Stimulated activated CD8-positive, alpha-beta memory T cell treated with anti-CD3 and anti-CD28 coated beads, Interleukin-12 subunit alpha, Interleukin-12 subunit beta, amount 100 ng/mL, for 1 hour (primary cell): Measurements from ENCODE around the gene TKFC.
"Not testable (repeated sequence)": the region's sequence is repeated elsewhere in the genome, so short reads cannot be mapped to it uniquely, and the experiment has no call there.

Source experiments
- DNase-seq: peaks from one replicate; pipeline ENCODE4 v3.0.0-alpha.2; 2020; ENCODE audit warnings: low read depth

TKFC gene

DNA sequence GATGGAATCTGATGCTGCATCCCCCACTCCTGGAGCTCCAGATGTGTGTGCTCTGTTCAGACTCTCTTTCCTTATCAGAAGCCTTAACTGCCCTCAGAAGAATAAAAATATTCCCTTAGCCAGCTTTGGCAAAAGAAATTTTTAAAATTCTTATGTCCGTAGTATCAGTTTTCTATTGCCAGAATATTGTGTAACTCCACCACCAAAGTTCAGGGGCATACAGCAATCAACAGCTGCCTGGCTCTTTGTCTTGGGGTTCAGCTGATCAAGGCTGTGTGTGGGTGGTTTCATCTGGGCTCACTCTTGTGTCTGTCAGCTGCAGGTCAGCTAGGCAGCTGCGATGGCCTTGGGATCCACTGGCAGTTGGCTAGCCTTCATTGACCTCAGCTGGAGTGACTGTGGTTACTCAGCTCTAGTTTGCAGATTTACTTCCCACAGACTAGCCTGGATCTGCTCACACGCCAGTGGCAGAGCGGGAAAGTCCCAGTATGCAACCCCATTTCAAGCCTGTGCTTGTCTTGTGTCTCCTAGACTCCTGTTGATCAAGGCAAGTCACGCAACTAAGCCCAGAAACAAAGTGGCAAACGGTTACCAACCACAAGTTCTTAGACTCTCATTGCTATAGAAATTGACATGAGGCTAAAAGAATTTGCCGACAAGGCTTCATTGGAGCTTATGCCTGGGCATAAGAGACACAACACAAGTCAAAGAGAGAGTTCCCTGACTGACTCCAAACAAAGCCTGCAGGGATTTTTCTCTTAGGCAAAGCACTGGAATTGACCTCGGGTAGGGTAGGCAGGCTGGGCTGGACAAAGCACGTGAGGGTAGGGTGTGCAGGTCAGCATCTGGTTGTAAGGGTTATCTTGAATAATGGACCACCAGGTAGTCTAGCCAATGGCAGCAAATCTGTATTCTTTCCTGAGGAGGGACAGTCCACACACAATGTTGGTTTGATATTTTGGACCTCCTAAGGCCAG is 36.6 kb downstream of the TKFC start:
- DNase-seq, result no peak

- DNase-seq, result no peak
Observed at GRCh38 chr11:61370349-61371005, 37.4 kb downstream of the TKFC start.

- DNase-seq, result no peak
Observed at GRCh38 chr11:61372659-61373420, 39.8 kb downstream of the TKFC start.

- no peak for DNase-seq
Observed at GRCh38 chr11:61375761-61376108, 42.7 kb downstream of the TKFC start.

- DNase-seq, result no peak
Observed at GRCh38 chr11:61377461-61378160, 44.6 kb downstream of the TKFC start.

DNA sequence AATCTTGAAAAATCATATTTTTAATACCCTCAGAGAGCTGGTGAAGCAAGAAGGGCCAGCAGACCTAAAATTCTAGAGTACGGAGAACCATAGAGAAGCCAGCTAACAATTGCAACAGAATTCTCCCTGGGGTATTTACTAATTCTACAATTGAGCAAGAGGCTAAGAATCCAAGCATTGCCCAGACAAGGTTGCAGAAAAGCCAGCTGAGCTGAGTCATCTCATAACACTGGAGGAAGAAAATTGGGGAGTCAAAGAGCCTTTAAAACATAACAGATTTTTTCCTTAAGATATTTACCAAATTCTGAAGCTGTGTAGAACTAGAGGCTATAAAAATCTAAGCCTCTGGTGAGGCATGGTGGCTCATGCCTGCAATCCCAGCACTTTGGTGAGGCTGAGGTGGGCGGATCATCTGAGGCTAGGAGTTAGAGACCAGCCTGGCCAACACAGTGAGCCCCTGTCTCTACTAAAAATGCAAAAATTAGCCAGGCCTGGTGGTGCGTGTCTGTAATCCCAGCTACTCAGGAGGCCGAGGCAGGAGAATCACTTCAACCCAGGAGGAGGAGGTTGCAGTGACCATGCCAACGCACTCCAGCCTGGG is 45.8 kb downstream of the TKFC start:
- no peak for DNase-seq

DNA sequence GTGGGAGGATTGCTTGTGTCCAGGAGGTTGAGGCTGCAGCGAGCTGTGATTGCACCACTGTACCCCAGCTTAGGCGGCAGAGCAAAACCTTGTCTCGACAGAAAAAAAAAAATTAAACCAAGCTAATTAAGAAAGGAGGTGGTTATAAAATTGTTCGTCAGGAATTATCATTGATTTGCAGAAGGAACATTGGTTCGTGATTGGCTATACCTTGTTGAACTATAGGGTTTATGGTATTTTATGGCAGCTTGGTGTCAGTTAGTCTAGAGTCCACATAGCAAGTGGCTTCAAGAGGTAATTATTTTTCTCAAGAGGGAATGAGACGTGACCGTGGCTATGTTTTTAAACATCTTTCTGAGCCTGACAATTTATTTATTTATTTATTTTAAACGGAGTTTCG is 47.9 kb downstream of the TKFC start:
- DNase-seq, result no peak

- not testable (repeated sequence) for DNase-seq
Observed at GRCh38 chr11:61383859-61384258, 50.8 kb downstream of the TKFC start.

DNA sequence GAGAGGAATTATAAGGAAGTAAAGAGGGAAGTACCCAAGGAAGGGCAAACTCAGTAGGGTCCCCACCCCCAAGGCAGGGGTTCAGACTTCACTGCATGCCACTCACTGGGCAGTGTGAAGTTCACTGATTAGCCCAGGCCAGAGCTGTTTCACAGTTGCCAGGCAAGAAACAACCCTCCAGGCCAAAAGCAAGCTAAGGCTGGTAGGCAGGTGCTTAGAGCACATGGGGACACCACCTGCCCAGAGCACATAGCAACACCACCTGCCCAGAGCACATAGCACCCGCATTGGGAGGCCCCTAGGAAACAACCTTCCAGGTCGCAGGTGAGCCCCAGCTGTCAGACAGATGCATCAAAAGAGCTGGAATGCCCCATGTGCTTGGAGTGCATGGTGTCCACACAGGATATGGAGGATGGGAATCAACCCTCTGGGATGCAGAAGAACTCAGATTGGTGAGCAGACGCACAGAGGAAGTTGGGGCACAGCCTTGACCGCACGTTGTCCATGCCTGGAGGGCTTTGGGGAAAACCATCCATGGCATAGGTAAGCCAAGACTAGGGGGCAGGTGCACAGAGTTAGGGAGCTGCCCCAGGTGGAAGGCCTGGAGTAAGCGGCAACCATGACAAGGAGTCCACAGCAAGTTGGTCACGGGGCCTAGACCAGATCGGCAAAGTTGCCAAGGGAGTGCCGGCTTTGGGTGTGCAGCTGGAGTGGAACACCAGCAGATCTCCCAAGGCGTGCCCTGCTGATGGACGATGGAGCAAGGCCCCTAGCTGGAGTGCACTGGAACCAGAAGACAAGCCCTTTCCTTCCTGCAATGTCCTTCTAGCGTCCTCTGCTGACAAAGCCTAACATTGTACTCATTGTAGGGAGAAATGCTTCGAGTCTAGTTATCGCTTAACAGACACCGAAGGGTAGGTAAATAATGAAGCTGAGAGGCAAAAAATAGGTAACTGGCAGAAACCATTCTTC is 51.5 kb downstream of the TKFC start:
- DNase-seq, result no peak

- DNase-seq, result no peak
Observed at GRCh38 chr11:61390161-61390560, 57.1 kb downstream of the TKFC start.

- no peak for DNase-seq
Observed at GRCh38 chr11:61392981-61393595, 60.1 kb downstream of the TKFC start.
